Chondrocyte (in vitro differentiated cells): ENCODE results near the gene TBC1D4. TPM values are rescaled to one million over a fixed set of nuclear protein-coding genes. Genes with fewer than 3 reads are reported as not detected.

Source experiments
- DNase-seq: peaks from one replicate; pipeline ENCODE4 v3.0.0; 2021; ENCODE audit warnings: mixed read lengths, low spot score
- H3K27ac Mint-ChIP-seq: one replicate; pipeline ENCODE4 v1.8.0; 2021; ENCODE audit warnings: mild to moderate bottlenecking, moderate library complexity, mixed read lengths; ENCODE audit not compliant: unreplicated experiment
- H3K27me3 Mint-ChIP-seq: 2 replicates; pipeline ENCODE4 v1.8.0; 2021; ENCODE audit warnings: low read depth, mixed read lengths
- H3K36me3 Mint-ChIP-seq: 2 replicates; pipeline ENCODE4 v1.8.0; 2021; ENCODE audit warnings: low read depth, mixed read lengths
- H3K4me1 Mint-ChIP-seq: 2 replicates; pipeline ENCODE4 v1.8.0; 2021; ENCODE audit warnings: low read depth, mild to moderate bottlenecking, mixed read lengths
- H3K4me3 Mint-ChIP-seq: one replicate; pipeline ENCODE4 v1.8.0; 2021; ENCODE audit warnings: mild to moderate bottlenecking, moderate library complexity, mixed read lengths; ENCODE audit not compliant: unreplicated experiment
- H3K9me3 Mint-ChIP-seq: 2 replicates; pipeline ENCODE4 v1.8.0; 2021; ENCODE audit warnings: low read depth, mixed read lengths
- total RNA-seq: library from RNA; stranded (reverse); gene quantifications from 3 replicates; pipeline ENCODE4 v1.2.1, GENCODE V29; 2021
- TF ChIP-seq, protein P1 (sequence below): fragments of 200-600 bp; sonication (generic); IDR thresholded peaks from 2 replicates; pipeline ENCODE4 v1.5.0; 2021; ENCODE audit warnings: antibody characterized with exemption, mild to moderate bottlenecking, moderate library complexity

Gene TBC1D4
- total RNA-seq, 1 donor from 2014 or later, result 5.7 TPM

GRCh38 chr13:75399168-75399878 is 82.6 kb downstream of the TBC1D4 start:
- no peaks in the 10 kb centered on the region for H3K36me3 Mint-ChIP-seq

GRCh38 chr13:75398072-75398471 is 83.9 kb downstream of the TBC1D4 start:
- H3K36me3 Mint-ChIP-seq, result no peaks in the 10 kb centered on the region
- peaks cover 10% of the 10 kb centered on the region for H3K9me3 Mint-ChIP-seq
- H3K27ac Mint-ChIP-seq, result no peak overlapping the region
- no peaks in the 10 kb centered on the region for H3K27me3 Mint-ChIP-seq
- TF ChIP-seq, protein P1, sequence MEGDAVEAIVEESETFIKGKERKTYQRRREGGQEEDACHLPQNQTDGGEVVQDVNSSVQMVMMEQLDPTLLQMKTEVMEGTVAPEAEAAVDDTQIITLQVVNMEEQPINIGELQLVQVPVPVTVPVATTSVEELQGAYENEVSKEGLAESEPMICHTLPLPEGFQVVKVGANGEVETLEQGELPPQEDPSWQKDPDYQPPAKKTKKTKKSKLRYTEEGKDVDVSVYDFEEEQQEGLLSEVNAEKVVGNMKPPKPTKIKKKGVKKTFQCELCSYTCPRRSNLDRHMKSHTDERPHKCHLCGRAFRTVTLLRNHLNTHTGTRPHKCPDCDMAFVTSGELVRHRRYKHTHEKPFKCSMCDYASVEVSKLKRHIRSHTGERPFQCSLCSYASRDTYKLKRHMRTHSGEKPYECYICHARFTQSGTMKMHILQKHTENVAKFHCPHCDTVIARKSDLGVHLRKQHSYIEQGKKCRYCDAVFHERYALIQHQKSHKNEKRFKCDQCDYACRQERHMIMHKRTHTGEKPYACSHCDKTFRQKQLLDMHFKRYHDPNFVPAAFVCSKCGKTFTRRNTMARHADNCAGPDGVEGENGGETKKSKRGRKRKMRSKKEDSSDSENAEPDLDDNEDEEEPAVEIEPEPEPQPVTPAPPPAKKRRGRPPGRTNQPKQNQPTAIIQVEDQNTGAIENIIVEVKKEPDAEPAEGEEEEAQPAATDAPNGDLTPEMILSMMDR, result no peak
- no peak overlapping the region for H3K4me3 Mint-ChIP-seq
- no peak for DNase-seq
- peaks cover 19% of the 10 kb centered on the region for H3K4me1 Mint-ChIP-seq

More at GRCh38 chr13:75399168-75399878, 82.6 kb downstream of the TBC1D4 start:
- DNase-seq, result no peak
- Mint-ChIP-seq H3K9me3 (peaks cover 10% of the 10 kb centered on the region), H3K27ac (no peak overlapping the region), H3K27me3 (no peaks in the 10 kb centered on the region), H3K4me1 (peaks cover 19% of the 10 kb centered on the region), H3K4me3 (no peak overlapping the region)
- TF ChIP-seq, protein P1, result no peak

- peaks cover 12% of the 10 kb centered on the region for H3K4me1 Mint-ChIP-seq
- no peak overlapping the region for H3K4me3 Mint-ChIP-seq
- peaks cover 10% of the 10 kb centered on the region for H3K9me3 Mint-ChIP-seq
- H3K36me3 Mint-ChIP-seq, result no peaks in the 10 kb centered on the region
- no peaks in the 10 kb centered on the region for H3K27me3 Mint-ChIP-seq
- H3K27ac Mint-ChIP-seq, result no peak overlapping the region
- TF ChIP-seq, protein P1, result no peak
- no peak for DNase-seq
Observed at GRCh38 chr13:75395901-75396300, 86.1 kb downstream of the TBC1D4 start.

- peaks cover 6% of the 10 kb centered on the region for H3K4me1 Mint-ChIP-seq
- H3K27me3 Mint-ChIP-seq, result no peaks in the 10 kb centered on the region
- H3K4me3 Mint-ChIP-seq, result no peak overlapping the region
- no peak for DNase-seq
- H3K27ac Mint-ChIP-seq, result no peak overlapping the region
- H3K36me3 Mint-ChIP-seq, result no peaks in the 10 kb centered on the region
- H3K9me3 Mint-ChIP-seq, result peaks cover 10% of the 10 kb centered on the region
- TF ChIP-seq, protein P1, result no peak
Observed at GRCh38 chr13:75395066-75395465, 86.9 kb downstream of the TBC1D4 start.

- DNase-seq, result no peak
- Mint-ChIP-seq H3K4me3 (no peak overlapping the region), H3K27me3 (no peaks in the 10 kb centered on the region), H3K36me3 (no peaks in the 10 kb centered on the region), H3K4me1 (no peaks in the 10 kb centered on the region), H3K9me3 (peaks cover 10% of the 10 kb centered on the region), H3K27ac (no peak overlapping the region)
- TF ChIP-seq, protein P1, result no peak
Observed at GRCh38 chr13:75393839-75394520, 88.0 kb downstream of the TBC1D4 start.
